OCI-LY3 (cell line): ENCODE data around the gene ZNF70.
"Not testable (repeated sequence)": the region's sequence is repeated elsewhere in the genome, so short reads cannot be mapped to it uniquely, and the experiment has no call there.

ENCODE experiments used
- H2AFZ ChIP-seq: fragments of 200-600, 300-600 bp; shearing (Covaris generic); 2 replicates; pipeline ENCODE4 v1.6.0; 2014; ENCODE audit warnings: antibody characterized with exemption, low read depth, low read length
- H3K27ac ChIP-seq: fragments of 200-600, 300-600 bp; sonication (generic); 2 replicates; pipeline ENCODE4 v1.5.1; 2014; ENCODE audit warnings: mild to moderate bottlenecking, low read length, moderate library complexity, mixed read lengths
- H3K27me3 ChIP-seq: fragments of 200-600, 300-600 bp; sonication (generic); 2 replicates; pipeline ENCODE4 v1.6.1; 2014; ENCODE audit warnings: low read depth, low read length, mixed read lengths
- H3K36me3 ChIP-seq: fragments of 200-600, 300-600 bp; sonication (generic); replicated peaks from 2 replicates; pipeline ENCODE3; 2014; ENCODE audit warnings: low read depth, low read length, mixed read lengths
- H3K4me1 ChIP-seq: fragments of 300-600, 200-600 bp; sonication (generic); 2 replicates; pipeline ENCODE4 v1.6.1; 2014; ENCODE audit warnings: low read length, mixed read lengths
- H3K4me2 ChIP-seq: fragments of 200-600, 300-600 bp; sonication (generic); 2 replicates; pipeline ENCODE4 v1.6.1; 2014; ENCODE audit warnings: low read length, mixed read lengths
- H3K4me3 ChIP-seq: fragments of 300-600, 200-600 bp; sonication (generic); 2 replicates; pipeline ENCODE4 v1.5.1; 2014; ENCODE audit warnings: antibody characterized with exemption, mild to moderate bottlenecking, low read length, moderate library complexity
- H3K79me2 ChIP-seq: fragments of 300-600, 200-600 bp; shearing (Covaris generic); 2 replicates; pipeline ENCODE4 v1.6.1; 2014; ENCODE audit warnings: mild to moderate bottlenecking, low read length, mixed read lengths
- H3K9ac ChIP-seq: fragments of 300-600, 200-600 bp; shearing (Covaris generic); 2 replicates; pipeline ENCODE4 v1.6.0; 2014; ENCODE audit warnings: mild to moderate bottlenecking, low read length, moderate library complexity
- H3K9me3 ChIP-seq: fragments of 200-600, 300-600 bp; shearing (Covaris generic); 2 replicates; pipeline ENCODE4 v1.6.1; 2014; ENCODE audit warnings: low read length, mixed read lengths; ENCODE audit not compliant: insufficient read depth
- H4K20me1 ChIP-seq: fragments of 200-600, 300-600 bp; sonication (generic); 2 replicates; pipeline ENCODE4 v1.6.1; 2016; ENCODE audit warnings: low read length, mixed read lengths; ENCODE audit not compliant: insufficient read depth
- CTCF ChIP-seq: fragments of 200-600, 300-600 bp; sonication (generic); IDR thresholded peaks from 2 replicates; pipeline ENCODE4 v1.5.1; 2014; ENCODE audit warnings: antibody characterized with exemption, low read length, low read depth
- EZH2phosphoT487 ChIP-seq: fragments of 200-600 bp; shearing (Covaris generic); IDR thresholded peaks from 2 replicates; pipeline ENCODE4 v1.6.1; 2018; ENCODE audit warnings: antibody characterized with exemption, mixed run types, low read depth

ZNF70 gene

DNA sequence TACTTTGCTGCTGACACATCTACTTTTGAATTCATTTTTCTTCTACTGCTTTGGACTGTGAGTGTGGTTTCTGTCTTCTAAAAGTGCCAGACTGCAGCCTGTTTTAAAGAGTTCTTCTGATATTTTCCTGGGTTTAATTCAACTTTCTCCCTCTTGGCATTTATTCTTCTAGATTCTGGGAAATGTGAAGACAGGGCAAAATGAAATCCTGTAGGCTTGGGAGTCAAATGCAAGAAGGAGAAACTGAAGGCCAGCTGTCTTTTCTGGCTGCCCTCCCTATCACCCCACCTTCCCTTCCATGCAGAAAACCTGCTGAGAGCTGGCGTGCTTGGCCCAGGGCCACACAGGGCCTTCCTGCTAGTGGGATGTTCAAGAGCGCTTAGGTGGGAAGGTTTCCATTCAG is 7.6 kb downstream of the ZNF70 start:
- Histone ChIP-seq H3K27me3 (no peaks in the 10 kb centered on the region), H3K9ac (no peak overlapping the region), H3K4me3 (no peak overlapping the region), H3K27ac (no peak overlapping the region), H3K4me1 (peaks cover 13% of the 10 kb centered on the region), H3K79me2 (no peaks in the 10 kb centered on the region), H4K20me1 (no peaks in the 10 kb centered on the region), H3K36me3 (peaks cover 7% of the 10 kb centered on the region), H3K9me3 (no peaks in the 10 kb centered on the region), H3K4me2 (no peak overlapping the region), H2AFZ (no peak overlapping the region)
- no peak for TF ChIP-seq CTCF
- no peak for TF ChIP-seq EZH2phosphoT487

DNA sequence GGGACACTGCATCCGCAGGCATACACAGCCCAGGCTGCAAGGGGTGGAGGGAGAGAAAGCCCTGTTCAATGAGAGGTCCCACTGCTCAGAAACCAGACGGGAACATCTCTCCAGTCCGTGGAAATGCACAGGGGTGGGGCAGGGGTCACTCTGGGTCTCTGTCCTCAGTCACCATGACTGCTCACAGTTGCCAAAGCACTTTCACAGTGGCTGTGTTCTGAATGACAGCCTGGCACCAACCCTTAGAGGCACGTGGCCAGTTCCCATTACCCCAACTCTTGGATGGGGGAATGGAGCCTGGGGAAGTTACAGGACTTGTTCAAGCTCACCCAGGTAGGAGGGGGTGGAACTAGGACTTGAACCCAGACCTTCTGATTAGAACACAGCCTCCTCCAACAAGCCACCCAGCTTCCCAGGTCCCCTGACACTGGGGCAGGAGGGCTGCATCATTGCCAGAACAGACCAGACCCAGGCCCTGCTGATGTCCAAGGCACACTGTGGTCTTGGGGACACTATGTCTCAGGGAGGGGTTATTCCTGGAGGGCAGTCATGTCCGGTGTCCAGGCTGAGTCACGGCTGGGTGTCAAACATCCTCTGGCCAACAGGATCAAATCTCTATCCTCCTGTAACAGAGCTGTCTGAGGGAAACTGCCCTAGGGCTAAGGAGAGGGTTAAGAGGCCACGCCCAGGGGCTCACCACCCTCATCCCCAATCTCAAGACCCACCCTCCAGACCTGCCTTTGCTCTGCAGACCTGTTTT is 8.2 kb downstream of the ZNF70 start:
- H3K9ac ChIP-seq, result no peak overlapping the region
- H3K4me2 ChIP-seq, result no peak overlapping the region
- no peaks in the 10 kb centered on the region for H3K9me3 ChIP-seq
- H3K27ac ChIP-seq, result no peak overlapping the region
- no peaks in the 10 kb centered on the region for H3K79me2 ChIP-seq
- H3K36me3 ChIP-seq, result peaks cover 7% of the 10 kb centered on the region
- H3K27me3 ChIP-seq, result no peaks in the 10 kb centered on the region
- peaks cover 7% of the 10 kb centered on the region for H3K4me1 ChIP-seq
- no peaks in the 10 kb centered on the region for H4K20me1 ChIP-seq
- H3K4me3 ChIP-seq, result no peak overlapping the region
- H2AFZ ChIP-seq, result no peak overlapping the region
- TF ChIP-seq CTCF, result no peak
- TF ChIP-seq EZH2phosphoT487, result no peak

- no peak for TF ChIP-seq CTCF
- no peak overlapping the region for H3K4me2 ChIP-seq
Observed at GRCh38 chr22:23737696-23738095, 13.2 kb downstream of the ZNF70 start.

GRCh38 chr22:23728108-23728507 is 22.8 kb downstream of the ZNF70 start:
- H3K4me3 ChIP-seq, H3K9ac ChIP-seq, H2AFZ ChIP-seq, H3K27me3 ChIP-seq, H3K36me3 ChIP-seq, H3K27ac ChIP-seq, H4K20me1 ChIP-seq, H3K9me3 ChIP-seq, H3K79me2 ChIP-seq: not testable (repeated sequence)
- Histone ChIP-seq H3K4me1 (peaks cover 10% of the 10 kb centered on the region), H3K4me2 (peak overlapping the region; percentile 5; the same call in 1 of the 2 replicates)

More at GRCh38 chr22:23737696-23738095, 13.2 kb downstream of the ZNF70 start:
- Histone ChIP-seq H3K4me1 (no peaks in the 10 kb centered on the region), H3K27me3 (no peaks in the 10 kb centered on the region), H3K9ac (no peak overlapping the region), H2AFZ (no peak overlapping the region), H3K27ac (no peak overlapping the region), H3K9me3 (no peaks in the 10 kb centered on the region), H3K4me3 (no peak overlapping the region), H3K36me3 (no peaks in the 10 kb centered on the region), H4K20me1 (no peaks in the 10 kb centered on the region), H3K79me2 (no peaks in the 10 kb centered on the region)
